ENCODE data around the gene PPP2R5A.

Gene PPP2R5A

GRCh38 chr1:212284744-212285684 lies at the start of gene PPP2R5A:
PPP2R5A (plus strand) TSS chr1:212285410; CDS start chr1:212286111, 701 bp downstream.
- peak within 1 kb of the TSS; percentile 80 for H3K4me3 ChIP-seq (ENCODE audit: low read depth, low read length)
- peak; percentile 43 for TF ChIP-seq CTCF (IDR thresholded peaks at IDR 0.05; ENCODE audit: control insufficient read depth, extremely low read depth, insufficient read depth)
- DNase-seq (ENCODE audit: low read depth): peak; percentile 99

- no peak for TF ChIP-seq CTCF (IDR thresholded peaks at IDR 0.05; ENCODE audit: control insufficient read depth, extremely low read depth, insufficient read depth)
- no peak overlapping the region for H3K4me3 ChIP-seq (ENCODE audit: low read depth, low read length)
- DNase-seq (ENCODE audit: low read depth): no peak
Observed at GRCh38 chr1:212235857-212236256, 49.4 kb upstream of the PPP2R5A start.

GRCh38 chr1:212236664-212237220 lies 48.5 kb upstream of the PPP2R5A start:
- DNase-seq (ENCODE audit: low read depth): no peak
- TF ChIP-seq CTCF (IDR thresholded peaks at IDR 0.05; ENCODE audit: control insufficient read depth, extremely low read depth, insufficient read depth): no peak
- H3K4me3 ChIP-seq (ENCODE audit: low read depth, low read length): no peak overlapping the region

- no peak for DNase-seq (ENCODE audit: low read depth)
- TF ChIP-seq CTCF (IDR thresholded peaks at IDR 0.05; ENCODE audit: control insufficient read depth, extremely low read depth, insufficient read depth): no peak
- H3K4me3 ChIP-seq (ENCODE audit: low read depth, low read length): no peak overlapping the region
Observed at GRCh38 chr1:212237651-212238050, 47.6 kb upstream of the PPP2R5A start.

- no peak overlapping the region for H3K4me3 ChIP-seq (ENCODE audit: low read depth, low read length)
- no peak for TF ChIP-seq CTCF (IDR thresholded peaks at IDR 0.05; ENCODE audit: control insufficient read depth, extremely low read depth, insufficient read depth)
- peak; percentile 58 for DNase-seq (ENCODE audit: low read depth)
Observed at GRCh38 chr1:212238552-212238951, 46.7 kb upstream of the PPP2R5A start.

GRCh38 chr1:212241501-212241900 lies 43.7 kb upstream of the PPP2R5A start:
- TF ChIP-seq CTCF (IDR thresholded peaks at IDR 0.05; ENCODE audit: control insufficient read depth, extremely low read depth, insufficient read depth): no peak

More at GRCh38 chr1:212241501-212241900, 43.7 kb upstream of the PPP2R5A start:
- no peak for DNase-seq (ENCODE audit: low read depth)
- H3K4me3 ChIP-seq (ENCODE audit: low read depth, low read length): no peak overlapping the region
